Endothelial cell of umbilical vein (primary cell): ENCODE results near the gene SYNPO2. TPM values are rescaled to one million over a fixed set of nuclear protein-coding genes. Genes with fewer than 3 reads are reported as not detected.

Experiments
- BruUV-seq: library from RNA; stranded (reverse); fragments of 400-500 nt; replicated peaks from 2 replicates; lab custom pipeline; 2021; lab: Mats Ljungman, UMichigan
- CTCF ChIA-PET: fragments of 300-600, 350-600 bp; sonication (Branson Sonifier 250); formaldehyde crosslinking; loops from one replicate; lab custom pipeline; 2021; ENCODE audit warnings: antibody characterized with exemption, inconsistent platforms; lab: Charles Lee
- POLR2A ChIA-PET: fragments of 300-600, 350-600 bp; sonication (Branson Sonifier 250); formaldehyde crosslinking; loops from one replicate; lab custom pipeline; 2021; ENCODE audit warnings: antibody characterized with exemption, inconsistent platforms; lab: Charles Lee
- DNase-seq: peaks from one replicate; pipeline ENCODE4 v3.0.0-alpha.2; 2011; ENCODE audit warnings: low read depth, low spot score
- FAIRE-seq: peaks from 2 replicates; lab custom pipeline; 2011; peaks lifted over from hg19 to GRCh38; lab: Jason Lieb, UNC
- H2AFZ ChIP-seq: 2 replicates; pipeline ENCODE4 v1.6.0; 2012; ENCODE audit warnings: low read depth, low read length, control low read depth, inconsistent platforms
- H3K27ac ChIP-seq: 2 replicates; pipeline ENCODE4 v1.5.1; 2011; ENCODE audit warnings: low read depth, mild to moderate bottlenecking, control low read depth, low read length, moderate library complexity; ENCODE audit not compliant: insufficient read depth
- H3K27me3 ChIP-seq, 2 experiments: 2 replicates each; pipeline versions ENCODE4 v1.6.0 to v1.6.1; 2011; ENCODE audit warnings: low read length in 2 of 2, mixed read lengths in 1 of 2; ENCODE audit not compliant: control insufficient read depth in 2 of 2, insufficient read depth in 2 of 2
- H3K36me3 ChIP-seq, 2 experiments: 2 replicates in 1 of 2; 3 replicates in 1 of 2; pipeline ENCODE4 v1.5.1; 2011; ENCODE audit warnings: low read length in 2 of 2, mild to moderate bottlenecking in 1 of 2, moderate library complexity in 1 of 2; ENCODE audit not compliant: control insufficient read depth in 2 of 2, insufficient read depth in 2 of 2; ENCODE audit errors: extremely low read depth in 1 of 2
- H3K4me1 ChIP-seq: 3 replicates; pipeline ENCODE4 v1.5.1; 2011; ENCODE audit warnings: mild to moderate bottlenecking, low read length; ENCODE audit not compliant: control insufficient read depth, insufficient read depth; ENCODE audit errors: extremely low read depth
- H3K4me2 ChIP-seq: 2 replicates; pipeline ENCODE4 v1.6.1; 2011; ENCODE audit warnings: low read length, control low read depth, mixed read lengths; ENCODE audit not compliant: insufficient read depth
- H3K4me3 ChIP-seq, 3 experiments: fragments of 200-600 bp in 1 of 3; sonication (generic), shearing (Covaris generic) in 1 of 3; replicated peaks in 1 of 3; 2 replicates each; pipeline ENCODE4 v1.5.1; 2011 to 2016; ENCODE audit warnings: control low read depth in 3 of 3, low read length in 3 of 3, mild to moderate bottlenecking in 2 of 3, inconsistent platforms in 1 of 3, low read depth in 1 of 3, moderate library complexity in 1 of 3; ENCODE audit not compliant: insufficient read depth in 1 of 3
- H3K79me2 ChIP-seq: 2 replicates; pipeline ENCODE4 v1.6.0; 2012; ENCODE audit warnings: low read length, inconsistent platforms; ENCODE audit not compliant: control insufficient read depth, insufficient read depth
- H3K9ac ChIP-seq: replicated peaks from 2 replicates; pipeline ENCODE3; 2011; ENCODE audit warnings: low read length, control low read depth; ENCODE audit not compliant: insufficient read depth; ENCODE audit errors: extremely low read depth
- H3K9me1 ChIP-seq: replicated peaks from 3 replicates; pipeline ENCODE4 v1.6.0; 2011; ENCODE audit warnings: mild to moderate bottlenecking, low read length; ENCODE audit not compliant: control insufficient read depth, insufficient read depth; ENCODE audit errors: extremely low read depth
- H3K9me3 ChIP-seq: replicated peaks from 2 replicates; pipeline ENCODE4 v1.5.1; 2012; ENCODE audit warnings: low read length, inconsistent platforms; ENCODE audit not compliant: control insufficient read depth, insufficient read depth
- H4K20me1 ChIP-seq: replicated peaks from 2 replicates; pipeline ENCODE3; 2011; ENCODE audit warnings: mild to moderate bottlenecking, low read length; ENCODE audit not compliant: control insufficient read depth, insufficient read depth; ENCODE audit errors: extremely low read depth
- CTCF ChIP-seq, 2 donors: IDR thresholded peaks; 1 replicate in 1 of 2; 2 replicates in 1 of 2; pipeline ENCODE4 v1.5.1; 2011; ENCODE audit warnings: low read length in 2 of 2, mild to moderate bottlenecking in 2 of 2, moderate library complexity in 2 of 2, control low read depth in 1 of 2, inconsistent platforms in 1 of 2, low read depth in 1 of 2; ENCODE audit not compliant: insufficient read depth in 1 of 2; ENCODE audit errors: extremely low read depth in 1 of 2
- EZH2 ChIP-seq: IDR thresholded peaks from 2 replicates; pipeline ENCODE4 v1.6.1; 2012; ENCODE audit warnings: borderline replicate concordance, low read depth, mild to moderate bottlenecking, moderate library complexity, low read length, inconsistent platforms; ENCODE audit not compliant: severe bottlenecking
- FOS ChIP-seq: IDR thresholded peaks from 2 replicates; pipeline ENCODE4 v1.6.1; 2011; ENCODE audit warnings: mild to moderate bottlenecking, low read length, moderate library complexity, borderline replicate concordance; ENCODE audit not compliant: insufficient read depth
- GATA2 ChIP-seq: IDR thresholded peaks from 2 replicates; pipeline ENCODE4 v1.7.0; 2011; ENCODE audit warnings: low read depth, mild to moderate bottlenecking, moderate library complexity, mixed read lengths, low read length; ENCODE audit not compliant: insufficient read length, insufficient read depth
- JUN ChIP-seq: IDR thresholded peaks from 2 replicates; pipeline ENCODE4 v1.6.1; 2011; ENCODE audit warnings: borderline replicate concordance, low read depth; ENCODE audit not compliant: insufficient read length, insufficient read depth
- MAX ChIP-seq: IDR thresholded peaks from 2 replicates; pipeline ENCODE4 v1.6.1; 2011; ENCODE audit not compliant: insufficient read depth, insufficient read length
- MYC ChIP-seq: IDR thresholded peaks from one replicate; pipeline ENCODE4 v1.6.1; 2011; ENCODE audit warnings: mild to moderate bottlenecking, low read depth, low read length
- POLR2A ChIP-seq: IDR thresholded peaks from 2 replicates; pipeline ENCODE4 v1.6.1; 2012; ENCODE audit warnings: low read depth, mild to moderate bottlenecking, control low read depth, low read length
- POLR2AphosphoS5 ChIP-seq: IDR thresholded peaks from 2 replicates; pipeline ENCODE4 v1.6.1; 2012; ENCODE audit warnings: low read depth, mild to moderate bottlenecking, control low read depth, low read length, moderate library complexity; ENCODE audit not compliant: insufficient read depth
- dilution Hi-C: fragments of 300-500 bp; cut with MboI; formaldehyde crosslinking; loops from one replicate; pipeline ENCODE4 v1.15.0; 2019; ENCODE audit warnings: low sequenced_read_pairs; ENCODE audit not compliant: extremely low pct_ligation_motif_present
- intact Hi-C: fragments of 100-400 bp; cut with micrococcal nuclease; formaldehyde crosslinking; loops from one replicate; pipeline ENCODE4 v1.10.0; 2022
- polyA plus RNA-seq, 4 experiments: library from polyadenylated mRNA; depleted of rRNA in 3 of 4; stranded (reverse) in 3 of 4; unstranded in 1 of 4; fragments of >200 nt; gene quantifications; 2 replicates each; pipeline versions ENCODE4 v1.2.1 to v1.2.3, GENCODE V29; 2011 to 2012; ENCODE audit warnings: missing spikeins in 1 of 4
- total RNA-seq: library from RNA; stranded (reverse); gene quantifications from 2 replicates; pipeline ENCODE4 v1.2.3, GENCODE V29; 2021

The SYNPO2 gene
- total and polyA plus RNA-seq, 2 donors (not counting 3 experiments of a cell fraction or from before 2014, with no cell fraction given), result 0.06 to 0.13 TPM

GRCh38 chr4:118904418-118904817, 15.8 kb downstream of the SYNPO2 start:
- H3K4me3 ChIP-seq, result no peak overlapping the region
- dilution Hi-C loops (no loop called here), intact Hi-C loops (no loop called here)
- no peak overlapping the region for H3K27ac ChIP-seq
- no peaks in the 10 kb centered on the region for H3K9me3 ChIP-seq
- no TSS peak for BruUV-seq
- no peaks in the 10 kb centered on the region for H3K27me3 ChIP-seq
- H3K4me1 ChIP-seq, result peaks cover 13% of the 10 kb centered on the region
- H3K36me3 ChIP-seq, result no peaks in the 10 kb centered on the region
- TF ChIP-seq FOS, result no peak
- TF ChIP-seq MAX, result no peak
- TF ChIP-seq EZH2, result no peak
- no peak for TF ChIP-seq POLR2A
- TF ChIP-seq GATA2, result no peak
- no peak for TF ChIP-seq JUN
- TF ChIP-seq MYC, result no peak
- TF ChIP-seq POLR2AphosphoS5, result no peak
- ChIA-PET POLR2A (no interaction called here), CTCF (interaction anchor here (1.0 to 3.2 kb wide), 4 partner anchors 13 to 132 kb away, joined by 3 to 16 read pairs (median 6); no protein-coding TSS in a partner anchor)
- H4K20me1 ChIP-seq, result no peaks in the 10 kb centered on the region
- H2AFZ ChIP-seq, result no peak overlapping the region
- H3K9me1 ChIP-seq, result no peaks in the 10 kb centered on the region
- H3K9ac ChIP-seq, result no peak overlapping the region
- no peak for DNase-seq
- no peaks in the 10 kb centered on the region for H3K79me2 ChIP-seq
- no peak for FAIRE-seq
- no peak overlapping the region for H3K4me2 ChIP-seq

DNA sequence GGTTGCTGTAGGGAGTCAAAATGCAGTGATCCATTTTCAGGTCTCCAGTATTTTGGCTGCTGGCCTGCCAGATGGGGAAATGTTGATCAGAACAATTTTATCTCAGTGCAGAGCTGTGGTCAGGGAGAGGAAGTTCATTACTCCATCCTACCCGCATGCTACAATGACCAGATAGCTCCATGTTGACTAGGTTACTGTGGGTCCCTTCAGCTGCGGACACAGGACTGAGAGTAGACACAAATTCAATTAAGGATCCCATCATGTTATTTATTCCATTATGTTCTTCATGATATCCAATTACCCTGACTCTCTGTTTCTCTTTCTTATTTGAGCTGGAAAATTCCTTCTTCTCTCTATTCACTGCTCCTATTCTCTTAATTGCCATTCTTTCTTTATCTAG, 16.3 kb downstream of the SYNPO2 start:
- Histone ChIP-seq H3K9me1 (no peaks in the 10 kb centered on the region), H3K36me3 (no peaks in the 10 kb centered on the region), H4K20me1 (no peaks in the 10 kb centered on the region), H2AFZ (peak overlapping the region; percentile 77), H3K4me3 (no peak overlapping the region), H3K9me3 (no peaks in the 10 kb centered on the region), H3K4me1 (peaks cover 13% of the 10 kb centered on the region), H3K79me2 (no peaks in the 10 kb centered on the region), H3K27ac (peak overlapping the region; percentile 49), H3K4me2 (peak overlapping the region; percentile 41), H3K27me3 (no peaks in the 10 kb centered on the region), H3K9ac (no peak overlapping the region)
- intact Hi-C loops (loop anchor here (1.0 kb wide), 1 partner anchor 13 kb away; no protein-coding TSS in a partner anchor), dilution Hi-C loops (no loop called here)
- ChIA-PET POLR2A (no interaction called here), CTCF (interaction anchor here (1.0 to 3.2 kb wide), 5 partner anchors 13 to 133 kb away, joined by 3 to 16 read pairs (median 5); no protein-coding TSS in a partner anchor)
- DNase-seq (peak; percentile 21), FAIRE-seq (peak; percentile 21)
- TF ChIP-seq FOS, result no peak
- no peak for TF ChIP-seq GATA2
- no peak for TF ChIP-seq CTCF (IDR thresholded peaks at IDR 0.05; ENCODE audit: extremely low read depth in 1 of 2, insufficient read depth in 1 of 2, low read depth in 1 of 2, low read length in 2 of 2)
- TF ChIP-seq POLR2A, result no peak
- TF ChIP-seq MYC, result no peak
- TF ChIP-seq POLR2AphosphoS5, result no peak
- TF ChIP-seq EZH2, result no peak
- TF ChIP-seq JUN, result no peak
- TF ChIP-seq MAX, result no peak
- BruUV-seq, result no TSS peak
